ENCODE data around the gene CRYBA4.

CRYBA4 gene

DNA sequence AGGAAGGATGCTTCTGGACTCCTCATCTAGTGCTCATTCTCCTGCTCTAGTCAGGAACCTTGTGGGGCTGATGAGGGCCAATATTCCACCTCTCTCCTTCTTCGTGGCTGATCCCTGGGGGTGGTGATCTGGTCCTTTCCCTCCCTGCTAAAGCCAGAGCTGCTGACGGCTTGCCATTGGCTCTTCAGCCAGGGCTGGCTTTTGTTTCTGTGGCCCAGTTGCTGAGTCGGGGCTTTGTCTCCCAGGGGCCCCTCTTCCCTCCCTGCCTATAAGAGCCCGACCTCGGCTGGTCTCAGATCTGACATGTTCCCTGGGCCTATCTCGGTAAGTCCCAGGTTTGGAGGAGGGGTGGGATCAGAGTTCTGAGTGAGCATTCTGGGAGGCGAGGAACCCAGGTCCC is at the start of gene CRYBA4:
TSS of gene CRYBA4 (plus strand) at position 301 of the 400 bp plus-strand sequence. CDS start 634 bp downstream, outside the sequence.
- H3K4me3 ChIP-seq (ENCODE audit: low read depth, low read length): no peak within 1 kb of the TSS
- no peak for DNase-seq (ENCODE audit: low read depth, low spot score)
- in situ Hi-C loops (cut with HindIII; ENCODE audit: low sequenced_read_pairs): no loop called here
- TF ChIP-seq, protein P1, sequence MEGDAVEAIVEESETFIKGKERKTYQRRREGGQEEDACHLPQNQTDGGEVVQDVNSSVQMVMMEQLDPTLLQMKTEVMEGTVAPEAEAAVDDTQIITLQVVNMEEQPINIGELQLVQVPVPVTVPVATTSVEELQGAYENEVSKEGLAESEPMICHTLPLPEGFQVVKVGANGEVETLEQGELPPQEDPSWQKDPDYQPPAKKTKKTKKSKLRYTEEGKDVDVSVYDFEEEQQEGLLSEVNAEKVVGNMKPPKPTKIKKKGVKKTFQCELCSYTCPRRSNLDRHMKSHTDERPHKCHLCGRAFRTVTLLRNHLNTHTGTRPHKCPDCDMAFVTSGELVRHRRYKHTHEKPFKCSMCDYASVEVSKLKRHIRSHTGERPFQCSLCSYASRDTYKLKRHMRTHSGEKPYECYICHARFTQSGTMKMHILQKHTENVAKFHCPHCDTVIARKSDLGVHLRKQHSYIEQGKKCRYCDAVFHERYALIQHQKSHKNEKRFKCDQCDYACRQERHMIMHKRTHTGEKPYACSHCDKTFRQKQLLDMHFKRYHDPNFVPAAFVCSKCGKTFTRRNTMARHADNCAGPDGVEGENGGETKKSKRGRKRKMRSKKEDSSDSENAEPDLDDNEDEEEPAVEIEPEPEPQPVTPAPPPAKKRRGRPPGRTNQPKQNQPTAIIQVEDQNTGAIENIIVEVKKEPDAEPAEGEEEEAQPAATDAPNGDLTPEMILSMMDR (IDR thresholded peaks at IDR 0.05; ENCODE audit: low read depth, low read length): no peak

DNA sequence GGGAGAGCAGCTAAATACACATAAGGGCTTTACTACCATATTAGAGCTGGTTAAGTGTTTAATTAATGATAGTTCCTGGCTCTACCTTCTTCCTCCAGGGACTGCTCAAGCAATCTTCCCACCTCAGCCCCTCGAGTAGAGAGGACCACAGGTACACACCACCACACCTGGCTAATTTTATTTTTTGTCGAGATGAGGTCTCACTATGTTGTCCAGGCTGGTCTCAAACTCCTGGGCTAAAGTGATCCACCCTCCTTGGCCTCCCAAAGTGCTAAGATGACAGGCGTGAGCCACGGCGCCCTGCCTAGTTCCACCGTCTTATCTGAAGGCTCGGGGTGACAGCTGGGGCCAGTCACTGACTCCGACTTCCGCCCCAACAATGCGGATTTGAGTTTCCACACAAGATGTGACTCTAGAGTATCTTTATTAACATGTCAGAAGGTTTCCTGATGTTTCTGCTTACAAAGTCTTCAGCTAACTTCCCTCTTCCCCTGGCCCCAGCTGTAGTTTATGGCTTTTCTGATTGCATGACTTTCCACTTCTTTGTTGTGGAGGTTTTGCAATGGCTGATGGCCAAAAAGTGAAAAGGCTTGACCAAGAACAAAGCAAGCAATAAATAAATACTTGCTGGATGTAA is 48.6 kb upstream of the CRYBA4 start:
- in situ Hi-C loops (cut with HindIII; ENCODE audit: low sequenced_read_pairs): no loop called here
- peak; percentile 42 for DNase-seq (ENCODE audit: low read depth, low spot score)
- H3K4me3 ChIP-seq (ENCODE audit: low read depth, low read length): no peak overlapping the region
- TF ChIP-seq, protein P1 (IDR thresholded peaks at IDR 0.05; ENCODE audit: low read depth, low read length): no peak

DNA sequence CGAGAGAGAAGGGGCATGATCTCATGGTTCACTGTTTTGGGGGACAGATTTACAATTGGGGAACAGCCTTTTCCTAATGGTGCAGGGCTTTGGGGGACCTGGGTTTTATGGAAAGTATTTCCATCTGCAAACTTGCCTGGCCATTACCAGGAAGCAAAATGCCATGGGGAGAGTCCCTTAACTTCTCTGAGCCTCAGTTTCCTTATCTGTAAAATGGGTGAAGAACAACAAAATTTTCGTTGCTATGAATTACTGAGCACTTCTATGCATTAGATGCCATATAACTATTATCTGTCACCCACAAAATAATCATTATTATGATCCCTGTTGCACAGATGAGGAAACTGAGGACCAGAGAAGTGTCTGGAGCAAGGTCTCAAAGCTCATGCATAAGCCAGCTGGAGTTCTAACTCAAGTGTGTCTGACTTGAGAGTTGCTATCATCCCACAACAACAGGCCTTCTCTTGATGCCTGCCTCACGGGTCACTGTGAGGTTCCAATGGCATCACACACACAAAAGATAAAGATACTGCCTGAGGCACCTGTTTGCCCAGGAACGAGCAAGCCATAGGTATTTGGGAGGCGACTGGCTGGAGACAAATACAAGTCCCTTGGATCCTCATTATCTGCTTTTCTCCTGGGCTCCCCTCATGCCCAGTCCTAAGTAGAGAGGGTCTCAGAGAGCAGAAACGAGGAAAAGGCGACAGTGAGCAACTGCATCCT is 47.6 kb upstream of the CRYBA4 start:
- H3K4me3 ChIP-seq (ENCODE audit: low read depth, low read length): no peak overlapping the region
- no peak for DNase-seq (ENCODE audit: low read depth, low spot score)
- TF ChIP-seq, protein P1 (IDR thresholded peaks at IDR 0.05; ENCODE audit: low read depth, low read length): no peak
- in situ Hi-C loops (cut with HindIII; ENCODE audit: low sequenced_read_pairs): no loop called here

DNA sequence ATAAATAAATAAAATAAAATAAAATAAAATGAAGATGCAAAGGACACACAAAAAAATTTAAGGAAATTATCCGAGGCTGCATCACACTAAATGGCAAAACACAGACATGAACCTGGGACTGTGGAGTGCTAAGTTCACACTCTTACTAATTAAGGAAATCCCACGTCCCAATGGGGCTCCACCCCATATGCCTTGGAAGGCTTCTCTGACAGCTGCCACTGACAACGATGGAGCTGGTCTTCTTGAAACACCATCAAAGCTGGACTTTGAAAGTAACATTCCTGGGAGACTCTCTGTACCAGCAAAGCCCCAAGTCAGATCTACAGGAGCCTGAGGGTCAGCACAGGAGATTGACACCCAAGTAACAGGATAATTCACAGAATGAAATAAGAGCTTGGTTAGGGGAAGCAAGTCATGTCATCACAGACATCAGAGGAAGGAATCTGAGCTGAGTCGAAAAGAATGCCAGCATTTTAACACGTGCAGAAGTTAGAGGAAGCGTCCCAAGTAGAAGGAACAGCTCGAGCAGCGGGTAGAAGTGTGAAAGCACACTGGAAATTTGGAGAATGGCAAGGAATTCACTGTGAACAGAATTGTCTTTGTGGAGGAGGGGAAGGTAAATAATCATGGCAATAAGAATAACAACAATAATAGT is 45.6 kb upstream of the CRYBA4 start:
- in situ Hi-C loops (cut with HindIII; ENCODE audit: low sequenced_read_pairs): no loop called here
- no peak overlapping the region for H3K4me3 ChIP-seq (ENCODE audit: low read depth, low read length)
- DNase-seq (ENCODE audit: low read depth, low spot score): no peak
- TF ChIP-seq, protein P1 (IDR thresholded peaks at IDR 0.05; ENCODE audit: low read depth, low read length): no peak

DNA sequence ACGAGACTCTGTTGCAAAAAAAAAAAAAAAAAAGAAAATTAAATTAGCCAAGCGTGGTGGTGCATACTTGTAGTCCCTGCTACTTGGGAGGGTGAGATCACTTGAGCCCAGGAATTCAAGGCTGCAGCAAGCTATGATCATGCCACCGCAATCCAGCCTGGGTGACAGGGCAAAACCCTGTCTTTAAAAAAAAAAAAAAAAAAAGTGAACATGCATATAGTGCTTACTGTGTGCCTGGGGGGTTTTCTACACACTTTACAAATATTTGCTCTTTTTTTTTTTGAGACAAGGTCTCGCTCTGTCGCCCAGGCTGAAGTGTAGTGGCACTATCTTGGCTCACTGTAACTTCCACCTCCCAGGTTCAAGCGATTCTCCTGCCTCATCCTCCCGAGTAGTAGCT is 44.7 kb upstream of the CRYBA4 start:
- no peak overlapping the region for H3K4me3 ChIP-seq (ENCODE audit: low read depth, low read length)
- TF ChIP-seq, protein P1 (IDR thresholded peaks at IDR 0.05; ENCODE audit: low read depth, low read length): no peak
- DNase-seq (ENCODE audit: low read depth, low spot score): no peak
- in situ Hi-C loops (cut with HindIII; ENCODE audit: low sequenced_read_pairs): no loop called here

DNA sequence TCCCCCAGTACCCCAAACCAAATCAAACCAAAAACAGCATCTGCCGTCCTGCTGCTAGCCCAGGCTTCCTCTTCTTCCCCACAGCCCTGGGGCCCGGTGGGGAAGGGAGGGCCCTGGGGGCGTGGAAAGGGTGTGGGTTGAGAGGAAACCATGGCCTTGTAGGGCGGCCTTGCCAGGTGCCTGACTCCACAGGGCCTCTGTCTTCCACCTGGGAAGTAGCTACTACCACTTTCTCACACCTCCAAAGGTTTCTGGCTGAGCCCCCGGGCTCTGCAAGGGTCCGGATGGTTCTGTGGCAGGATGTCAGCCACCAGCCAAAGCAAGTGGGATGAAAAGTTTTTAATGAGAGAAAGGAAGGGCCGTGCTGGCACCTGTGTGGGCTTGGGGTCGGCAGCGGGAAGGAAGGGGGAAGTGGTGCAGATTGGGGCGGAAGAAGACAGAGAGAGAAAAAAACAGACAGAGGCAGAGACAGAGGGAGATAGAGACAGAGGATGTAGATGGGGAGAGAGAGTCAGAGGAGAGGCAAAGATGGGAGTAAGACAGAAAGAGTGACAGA is 42.4 kb upstream of the CRYBA4 start:
- no peak for DNase-seq (ENCODE audit: low read depth, low spot score)
- H3K4me3 ChIP-seq (ENCODE audit: low read depth, low read length): no peak overlapping the region
- in situ Hi-C loops (cut with HindIII; ENCODE audit: low sequenced_read_pairs): no loop called here
- TF ChIP-seq, protein P1 (IDR thresholded peaks at IDR 0.05; ENCODE audit: low read depth, low read length): no peak

Data from astrocyte of the spinal cord (primary cell).